Spleen (tissue), 7 donors: ENCODE measurements around the gene FES.

Experiments used
- POLR2A ChIP-seq, 3 donors: fragments of 450-650 bp; IDR thresholded peaks; one replicate each; pipeline ENCODE4 v1.5.1; 2017; ENCODE audit warnings: antibody characterized with exemption in 3 of 3, mild to moderate bottlenecking in 1 of 3
- TF ChIP-seq, protein P1 (sequence below), 11 experiments: fragments of 200-600 bp in 7 of 11; fragments of 450-650 bp in 4 of 11; sonication (generic) in 4 of 11; IDR thresholded peaks in 8 of 11; conservative IDR thresholded peaks in 3 of 11; 1 replicate in 7 of 11; 2 replicates in 4 of 11; pipeline versions ENCODE4 v1.4.0 to v1.8.0; 2016 to 2021; ENCODE audit warnings: antibody characterized with exemption in 11 of 11, inconsistent platforms in 4 of 11, mild to moderate bottlenecking in 1 of 11
- donor health status: DM: no; HTN: no; CAD: no; lungs with moderate emphysema.
- donor health status: DM: no; HTN: no; CAD: no.
- donor health status: DM: no; HTN: no; CAD: no.

DNA sequence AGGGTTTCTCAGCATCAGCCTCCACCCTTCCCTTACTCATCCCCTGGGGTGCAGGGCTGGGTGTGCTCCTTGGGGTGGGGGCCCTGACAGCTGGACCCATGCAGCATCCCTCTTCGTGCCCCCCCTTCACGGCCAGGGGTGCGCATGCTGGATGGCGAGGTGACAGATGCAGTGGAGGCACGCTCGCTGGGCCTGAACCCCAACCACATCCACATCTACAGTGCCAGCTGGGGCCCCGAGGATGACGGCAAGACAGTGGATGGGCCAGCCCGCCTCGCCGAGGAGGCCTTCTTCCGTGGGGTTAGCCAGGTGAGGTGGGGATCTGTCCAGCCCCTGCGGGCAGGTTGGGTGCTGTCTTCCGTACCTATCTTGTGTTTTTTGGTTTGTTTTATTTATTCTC lies 6.3 kb upstream of the FES start:
- no peak for TF ChIP-seq POLR2A (IDR thresholded peaks at IDR 0.05)
- TF ChIP-seq, protein P1, sequence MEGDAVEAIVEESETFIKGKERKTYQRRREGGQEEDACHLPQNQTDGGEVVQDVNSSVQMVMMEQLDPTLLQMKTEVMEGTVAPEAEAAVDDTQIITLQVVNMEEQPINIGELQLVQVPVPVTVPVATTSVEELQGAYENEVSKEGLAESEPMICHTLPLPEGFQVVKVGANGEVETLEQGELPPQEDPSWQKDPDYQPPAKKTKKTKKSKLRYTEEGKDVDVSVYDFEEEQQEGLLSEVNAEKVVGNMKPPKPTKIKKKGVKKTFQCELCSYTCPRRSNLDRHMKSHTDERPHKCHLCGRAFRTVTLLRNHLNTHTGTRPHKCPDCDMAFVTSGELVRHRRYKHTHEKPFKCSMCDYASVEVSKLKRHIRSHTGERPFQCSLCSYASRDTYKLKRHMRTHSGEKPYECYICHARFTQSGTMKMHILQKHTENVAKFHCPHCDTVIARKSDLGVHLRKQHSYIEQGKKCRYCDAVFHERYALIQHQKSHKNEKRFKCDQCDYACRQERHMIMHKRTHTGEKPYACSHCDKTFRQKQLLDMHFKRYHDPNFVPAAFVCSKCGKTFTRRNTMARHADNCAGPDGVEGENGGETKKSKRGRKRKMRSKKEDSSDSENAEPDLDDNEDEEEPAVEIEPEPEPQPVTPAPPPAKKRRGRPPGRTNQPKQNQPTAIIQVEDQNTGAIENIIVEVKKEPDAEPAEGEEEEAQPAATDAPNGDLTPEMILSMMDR (IDR thresholded peaks at IDR 0.05 in 8 of 11, conservative IDR thresholded peaks at IDR 0.05 in 3 of 11), result no peak
